ENCODE measurements around the gene EIF6.

Gene EIF6

DNA sequence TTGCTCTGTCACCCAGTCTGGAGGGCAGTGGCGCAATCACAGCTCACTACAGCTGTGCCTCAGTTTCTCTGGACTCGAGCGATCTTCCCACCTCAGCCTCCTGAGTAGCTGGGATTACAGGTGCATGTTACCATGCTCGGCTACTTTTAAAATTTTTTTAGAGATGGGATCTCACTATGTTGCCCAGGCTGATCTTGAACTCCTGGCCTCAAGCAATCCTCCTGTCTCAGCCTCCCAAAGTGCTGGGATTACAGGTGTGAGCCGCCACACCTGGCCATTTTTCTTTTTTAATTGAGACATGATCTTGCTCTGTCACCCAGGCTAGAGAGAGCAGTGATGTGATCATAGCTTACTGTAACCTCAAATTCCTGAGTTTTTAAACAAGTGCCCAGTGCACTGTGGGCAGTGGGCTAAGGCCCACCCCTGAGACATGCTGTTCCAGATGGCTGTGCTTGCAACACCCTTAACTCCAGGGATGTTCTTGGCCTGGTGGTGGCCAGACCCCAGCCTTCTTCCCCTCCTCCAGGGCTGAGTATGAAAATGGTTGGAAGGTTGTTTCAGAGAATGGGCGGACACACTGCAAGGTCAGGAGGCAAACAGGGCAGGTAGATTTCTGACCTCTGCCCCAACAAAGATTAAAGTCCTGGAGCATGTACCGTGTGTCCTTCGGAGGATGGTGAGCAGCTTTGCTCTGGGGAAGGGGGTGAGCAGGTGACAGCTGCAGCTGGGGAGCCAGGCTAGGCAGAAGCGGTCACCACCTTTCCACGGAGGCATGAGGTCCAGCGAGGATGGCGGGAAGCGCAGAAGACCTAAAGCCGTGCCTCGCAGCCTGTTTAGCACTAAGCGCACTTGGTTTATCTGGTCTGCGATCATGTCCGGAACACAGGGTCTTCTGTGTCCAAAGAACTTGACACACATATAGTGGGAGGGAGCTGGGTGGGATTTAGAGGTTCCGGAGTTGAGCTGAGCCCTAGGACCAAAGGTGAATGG is 9.0 kb upstream of the EIF6 start:
- DNase-seq (ENCODE audit: low read depth): no peak

DNA sequence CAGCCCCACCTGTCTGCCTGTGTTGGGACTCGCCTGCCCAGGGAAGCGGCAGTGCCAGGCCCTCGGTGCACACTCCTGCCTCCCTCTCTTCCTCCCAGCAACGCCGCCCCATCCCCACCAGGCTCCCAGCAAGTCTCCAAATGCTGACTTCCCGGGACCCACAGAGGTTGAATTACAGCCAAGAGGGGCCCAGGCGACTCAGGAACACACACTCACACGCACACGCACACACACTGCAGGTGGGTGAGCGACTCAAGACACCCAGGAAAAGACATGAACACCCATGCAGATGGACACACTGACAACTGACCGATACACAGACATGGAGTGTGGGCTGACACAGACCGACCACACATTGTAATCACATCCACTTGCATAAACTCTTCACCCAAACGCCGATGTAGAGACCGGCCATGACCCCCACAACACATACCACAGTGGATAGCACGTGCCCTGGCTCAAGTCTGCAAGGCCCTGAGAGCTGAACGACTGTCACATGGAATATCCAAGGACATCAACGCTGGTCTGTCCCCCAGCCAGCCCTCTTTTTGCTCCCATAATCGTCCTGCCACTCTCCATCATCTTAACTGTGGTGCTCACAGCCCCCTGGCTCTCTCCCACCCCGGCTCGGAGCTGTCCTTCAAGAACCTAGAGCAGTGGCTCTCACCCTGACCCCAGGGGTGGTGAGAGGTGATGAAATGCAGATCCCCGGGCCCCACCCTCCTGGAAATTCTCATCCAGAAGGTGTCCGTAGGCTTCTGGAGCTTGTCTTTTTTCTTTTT is 8.1 kb upstream of the EIF6 start:
- DNase-seq (ENCODE audit: low read depth): no peak

DNA sequence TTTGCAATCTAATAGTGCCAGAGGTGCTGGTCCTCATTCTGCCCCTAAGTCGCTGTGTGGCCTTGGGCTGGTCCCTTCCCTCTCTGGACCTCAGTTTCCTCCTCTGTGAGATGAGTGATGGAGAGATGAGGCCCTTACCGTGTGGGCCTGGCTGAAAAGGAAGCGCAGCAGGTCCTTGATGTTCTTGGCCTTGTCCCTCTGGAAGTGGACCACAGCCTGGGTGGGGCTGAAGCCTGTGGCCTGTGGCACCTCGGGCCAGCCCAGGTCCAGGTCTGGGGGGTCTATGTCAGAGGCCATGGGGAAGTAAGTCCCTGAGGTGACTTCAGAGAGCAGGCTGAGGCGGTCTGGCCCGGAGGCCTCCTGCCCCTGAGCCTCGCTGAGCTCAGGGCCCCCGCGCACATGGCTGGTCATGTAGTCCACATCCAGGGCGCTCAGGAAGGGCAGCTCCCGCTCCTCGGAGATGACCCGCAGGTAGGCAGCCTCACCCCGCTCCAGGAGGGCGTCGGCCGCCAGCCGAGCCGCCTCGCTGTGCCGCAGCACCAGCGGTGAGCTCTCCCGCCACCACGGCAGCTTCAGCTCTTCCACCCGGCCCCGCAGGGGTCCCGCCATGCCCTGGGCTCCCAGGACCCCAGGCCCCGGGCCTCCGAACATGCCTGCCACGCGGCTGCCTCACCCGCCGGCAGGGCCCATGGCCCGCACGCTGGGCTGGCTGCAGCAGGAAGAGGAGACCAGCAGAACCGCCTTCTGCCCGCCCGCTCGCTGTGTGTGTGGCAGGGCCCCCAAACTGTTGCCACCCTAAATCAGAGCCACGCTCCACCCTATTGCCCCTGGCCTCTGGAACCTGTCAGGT is 7.3 kb upstream of the EIF6 start, which contains the start of gene FAM83C:
TSS of gene FAM83C (minus strand) at position 772 of the 850 bp plus-strand sequence. CDS start at position 651, 121 bp downstream.
- no peak for DNase-seq (ENCODE audit: low read depth)

DNA sequence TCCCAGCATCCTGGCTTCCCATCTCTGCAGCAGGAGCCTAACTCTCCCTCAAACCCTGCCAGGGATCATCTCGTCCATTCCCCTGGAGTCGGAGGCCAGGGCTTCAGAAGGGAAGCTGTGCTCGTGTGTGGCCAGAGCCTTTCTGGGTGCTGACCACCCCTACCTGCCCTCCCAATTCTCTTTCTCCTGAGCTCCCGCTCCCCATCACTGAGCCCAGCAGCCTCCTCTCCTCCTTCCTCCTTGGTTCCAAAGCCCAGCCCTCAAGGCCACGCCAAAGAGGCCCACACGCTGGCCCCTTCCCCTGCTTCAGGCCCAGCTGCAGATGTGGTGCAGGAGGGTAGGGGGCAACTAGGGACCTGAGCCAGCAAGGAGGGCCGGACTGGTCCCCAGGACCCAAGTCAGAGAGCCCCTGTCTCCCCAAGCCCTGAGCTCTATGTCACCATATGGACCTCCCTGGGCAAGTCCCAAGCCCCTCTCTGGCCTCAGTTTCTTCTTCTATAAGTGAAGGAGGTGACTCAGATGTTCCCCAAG is 6.4 kb upstream of the EIF6 start:
- DNase-seq (ENCODE audit: low read depth): no peak

DNA sequence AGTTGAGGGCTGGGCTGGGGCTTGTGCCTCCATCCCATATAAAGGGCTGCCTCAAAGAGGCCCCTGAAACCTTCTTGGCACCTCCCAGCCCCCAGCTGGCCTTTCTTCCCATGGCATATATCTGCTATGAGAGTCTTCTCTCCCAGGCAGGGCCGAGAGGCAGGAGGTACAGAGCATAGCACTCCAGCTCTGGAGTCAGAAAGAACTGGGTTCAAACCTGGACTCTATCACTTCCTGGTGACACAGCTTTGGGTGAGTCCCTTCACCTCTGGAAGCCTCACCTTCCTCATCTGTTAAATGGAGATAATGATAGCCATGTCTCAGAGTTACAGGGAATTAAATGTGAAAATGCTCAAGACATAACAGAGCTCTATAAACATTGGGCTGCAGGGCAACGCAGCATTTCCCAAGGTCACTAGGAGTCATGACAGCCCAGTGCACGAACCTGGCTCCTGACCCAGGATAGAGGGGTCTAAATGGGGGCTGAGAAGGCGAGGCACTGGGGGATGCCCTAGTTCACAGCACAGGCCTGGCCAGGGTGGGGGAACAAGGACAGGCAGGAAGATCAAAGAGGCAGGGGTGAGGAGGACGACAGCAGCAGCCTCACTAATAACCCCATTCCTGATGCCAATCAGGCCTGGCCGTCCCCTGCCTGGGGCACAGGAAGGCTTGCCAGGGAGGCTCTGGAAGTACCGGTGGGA is 5.8 kb upstream of the EIF6 start:
- DNase-seq (ENCODE audit: low read depth): no peak

DNA sequence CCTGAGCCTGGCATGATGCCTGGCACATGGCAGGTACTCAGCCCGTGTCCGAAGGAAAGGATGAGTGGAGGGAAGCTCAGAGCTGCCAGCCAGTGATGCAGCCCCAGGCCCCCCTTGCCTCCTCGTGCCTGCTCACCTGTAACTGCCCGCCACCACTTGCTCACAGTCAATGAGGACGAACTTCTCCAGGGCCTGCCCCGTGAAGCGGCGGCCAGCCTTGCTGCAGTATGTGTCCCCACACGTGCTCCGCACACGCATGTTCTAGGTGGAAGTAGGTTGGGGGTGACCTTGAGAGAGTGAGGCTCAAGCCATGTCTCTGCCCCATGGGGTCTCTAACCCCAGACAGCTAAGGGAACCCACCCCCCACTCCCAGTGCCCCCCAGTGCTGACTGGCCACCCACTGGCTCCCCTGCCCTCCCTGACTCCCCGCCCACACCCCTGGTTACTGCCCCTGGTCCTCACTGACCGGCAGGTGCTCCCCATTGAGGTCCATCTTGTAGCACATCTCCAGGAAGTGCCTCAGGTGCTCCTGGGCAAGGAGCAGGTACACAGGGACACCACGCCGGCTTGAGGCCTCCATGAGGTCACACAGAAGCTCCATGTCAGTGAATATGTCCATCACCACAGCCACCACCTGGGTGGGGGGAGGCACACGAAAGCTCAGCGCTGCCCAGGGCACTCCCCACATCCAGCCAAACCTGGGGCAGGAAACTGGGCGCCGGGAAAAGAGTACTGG is 3.9 kb upstream of the EIF6 start:
- DNase-seq (ENCODE audit: low read depth): no peak

DNA sequence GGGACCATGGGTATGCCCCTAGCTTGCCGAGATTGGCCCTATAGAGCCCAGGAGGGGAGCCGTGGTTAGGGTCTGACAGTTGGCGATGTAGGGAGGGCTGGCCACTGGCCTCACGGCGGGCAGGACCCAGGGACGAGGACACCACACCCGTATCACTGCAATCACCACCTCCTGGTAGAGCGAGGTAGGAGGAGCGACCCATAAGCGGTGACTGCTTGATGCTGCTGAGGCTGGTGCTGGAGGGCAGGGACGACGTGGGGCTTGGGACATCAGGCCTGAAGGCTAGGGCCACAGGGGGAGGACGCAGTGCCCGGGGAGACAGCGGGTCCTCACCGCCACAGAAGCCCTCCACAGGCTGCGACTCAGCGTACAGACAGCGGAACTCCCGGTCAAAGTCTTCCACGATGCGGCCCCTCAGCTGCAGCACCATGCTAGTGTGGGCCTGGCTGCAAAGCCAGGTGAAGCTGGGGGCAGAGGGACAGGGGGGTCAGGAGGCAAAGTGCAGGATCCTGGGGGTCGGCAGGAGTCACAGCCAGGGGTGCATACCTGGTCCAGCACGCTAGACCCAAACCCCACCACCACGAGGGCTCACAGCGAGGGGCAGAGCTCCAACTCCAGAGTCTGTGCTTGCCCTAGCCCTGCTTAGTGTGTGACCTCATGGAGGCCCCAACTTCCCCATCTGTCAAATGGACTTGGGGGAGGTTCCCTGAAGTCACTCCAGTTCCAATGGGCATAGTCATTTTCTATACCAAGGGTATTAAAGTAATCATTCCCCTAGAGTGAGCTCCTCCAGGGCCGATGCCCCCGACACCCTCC is 3.1 kb upstream of the EIF6 start:
- DNase-seq (ENCODE audit: low read depth): no peak

GRCh38 chr20:35286899-35287508 is 2.4 kb upstream of the EIF6 start:
- DNase-seq (ENCODE audit: low read depth): no peak

DNA sequence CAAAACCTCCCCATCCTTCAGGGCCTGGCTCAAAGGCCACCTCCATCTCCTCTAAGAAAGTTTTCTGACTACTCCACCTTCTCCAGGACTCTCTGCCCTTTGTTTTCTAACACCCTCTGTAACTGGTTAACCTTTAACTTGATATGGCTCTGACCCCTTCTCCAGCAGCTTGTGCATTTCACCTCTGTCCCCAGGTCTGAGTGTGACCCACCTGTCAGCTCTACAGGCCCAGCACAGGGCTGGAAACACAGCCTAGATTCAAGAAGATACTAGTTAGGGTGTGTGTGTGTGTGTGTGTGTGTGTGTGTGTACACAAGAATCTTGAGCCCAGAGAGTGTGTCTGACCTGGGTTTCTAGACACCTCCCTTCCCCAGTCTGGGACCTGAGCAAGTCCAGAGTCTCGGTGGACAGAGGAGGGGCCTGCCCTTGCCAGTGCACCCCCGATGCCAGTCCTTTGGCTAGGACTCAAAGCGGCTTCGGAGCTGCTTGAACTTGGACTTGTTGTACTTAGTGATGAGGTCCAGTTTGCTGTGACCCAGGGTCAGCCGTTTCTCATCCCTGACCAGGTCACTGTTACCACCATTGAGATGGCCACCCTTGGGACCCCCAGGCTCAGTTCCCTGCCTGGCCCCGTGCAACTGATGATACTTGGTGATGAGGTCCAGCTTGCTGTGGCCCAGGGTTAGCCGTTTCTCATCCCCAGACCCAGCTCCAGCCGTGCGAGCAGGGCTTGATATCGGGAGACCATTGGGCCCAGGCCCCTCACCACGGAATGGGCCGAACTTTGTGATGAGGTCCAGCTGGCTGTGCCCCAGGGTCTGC is 1.7 kb upstream of the EIF6 start:
- DNase-seq (ENCODE audit: low read depth): no peak

GRCh38 chr20:35285806-35286076 is 1.2 kb upstream of the EIF6 start:
- no peak for DNase-seq (ENCODE audit: low read depth)

DNA sequence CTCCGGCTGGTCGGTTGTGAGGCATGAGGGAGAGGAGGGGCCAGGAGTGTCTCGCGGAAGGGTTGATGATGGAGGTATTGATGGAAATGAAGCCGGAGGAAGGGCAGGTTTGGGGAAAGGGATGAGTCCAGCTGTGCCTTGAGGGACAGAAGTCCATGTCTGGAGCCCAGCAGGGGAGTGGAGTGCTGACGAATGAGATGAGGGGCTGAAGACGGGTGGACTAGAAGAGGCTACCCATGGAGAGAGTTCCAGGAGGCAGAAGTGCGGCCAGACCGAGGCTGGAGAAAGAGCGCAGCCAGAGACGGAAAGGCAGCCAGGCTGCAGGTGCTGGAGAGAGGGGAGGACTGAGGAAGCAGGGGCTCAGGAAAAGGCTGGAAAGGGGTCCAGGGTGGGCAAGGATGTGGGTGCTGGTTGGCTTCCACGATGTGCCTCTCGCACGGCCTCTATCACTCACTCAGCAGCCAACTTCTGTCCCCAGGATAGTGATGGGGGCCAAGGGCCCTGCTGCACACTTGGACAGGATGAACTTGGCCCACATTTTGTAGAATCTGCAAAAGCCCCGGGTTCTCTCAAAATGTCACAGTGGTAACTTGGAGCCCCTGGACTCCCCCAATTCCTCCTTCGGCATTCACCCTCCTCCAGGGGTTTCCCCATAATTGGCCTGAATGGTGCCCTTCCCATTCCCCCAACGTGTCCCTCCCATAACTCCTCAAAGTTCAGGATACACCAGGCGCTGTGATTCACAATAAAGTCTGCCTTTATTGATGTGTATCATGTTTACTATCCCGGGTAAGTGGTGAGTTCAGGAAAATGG is 627 bp upstream of the EIF6 start:
- DNase-seq (ENCODE audit: low read depth): no peak

- no peak for DNase-seq (ENCODE audit: low read depth)
Measured at GRCh38 chr20:35283441-35284266, 918 bp downstream of the EIF6 start.

- no peak for DNase-seq (ENCODE audit: low read depth)
Measured at GRCh38 chr20:35281506-35282101, 3.0 kb downstream of the EIF6 start.

DNA sequence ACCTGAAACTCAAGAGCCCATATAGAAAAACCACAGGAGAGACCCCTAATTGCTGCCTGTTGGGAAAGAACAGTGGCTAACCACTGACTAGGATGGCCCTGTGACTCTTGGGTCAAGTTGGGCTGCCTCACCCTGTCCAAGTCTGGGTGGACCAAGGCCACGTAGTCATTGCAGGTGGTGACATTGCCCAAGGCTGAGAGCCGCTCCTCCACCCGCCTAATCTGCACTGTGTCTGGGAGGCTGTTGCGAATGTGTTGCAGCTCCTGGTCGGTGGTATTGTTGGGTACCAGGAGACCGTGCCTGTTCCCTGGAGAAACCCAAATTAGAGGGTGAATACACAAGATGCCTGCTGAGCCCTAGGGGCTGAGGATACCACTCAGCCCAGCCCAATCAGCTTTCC is 4.0 kb downstream of the EIF6 start:
- no peak for DNase-seq (ENCODE audit: low read depth)

DNA sequence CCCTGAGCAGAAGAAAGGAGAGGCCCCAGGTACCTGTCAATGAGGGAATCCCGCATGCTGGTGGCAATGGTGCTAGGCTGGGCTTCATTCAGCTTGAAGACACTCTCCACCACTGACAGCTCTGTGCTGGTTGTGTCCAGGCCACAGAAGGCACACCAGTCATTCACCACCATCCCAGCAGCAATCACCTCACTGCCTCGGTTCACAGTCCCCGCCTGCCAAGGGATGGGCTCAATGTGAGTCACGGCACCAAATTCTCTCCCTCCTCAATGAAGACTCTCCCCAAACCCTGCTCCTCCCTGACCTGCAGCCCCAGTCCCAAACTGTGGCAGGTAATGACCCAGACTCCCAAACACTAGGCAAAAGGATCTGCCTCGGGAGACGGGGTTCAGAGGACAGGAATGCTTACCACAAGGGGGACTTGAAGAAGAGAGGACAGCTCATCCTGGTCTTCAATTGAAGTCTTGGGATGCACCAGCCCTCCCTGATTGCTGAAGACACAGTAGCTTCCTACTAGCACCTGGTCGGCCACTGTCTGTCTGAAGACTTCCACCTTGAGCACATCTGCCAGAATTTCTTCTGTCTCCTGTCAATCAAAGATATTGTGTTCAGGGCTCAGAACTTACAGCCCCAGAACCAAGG is 4.9 kb downstream of the EIF6 start:
- DNase-seq (ENCODE audit: low read depth): no peak

- no peak for DNase-seq (ENCODE audit: low read depth)
Measured at GRCh38 chr20:35279040-35279439, 5.5 kb downstream of the EIF6 start.
